HL-60 (cell line): ENCODE measurements around the gene CCDC120.

Source experiments
- CTCF ChIP-seq: IDR thresholded peaks from one replicate; pipeline ENCODE4 v1.5.1; 2011; ENCODE audit warnings: low read length, control low read depth, inconsistent platforms; ENCODE audit not compliant: insufficient read depth
- GABPA ChIP-seq: IDR thresholded peaks from 2 replicates; pipeline ENCODE4 v1.6.1; 2012; ENCODE audit warnings: low read depth
- POLR2AphosphoS5 ChIP-seq: IDR thresholded peaks from 2 replicates; pipeline ENCODE4 v1.6.1; 2012; ENCODE audit warnings: low read depth

DNA sequence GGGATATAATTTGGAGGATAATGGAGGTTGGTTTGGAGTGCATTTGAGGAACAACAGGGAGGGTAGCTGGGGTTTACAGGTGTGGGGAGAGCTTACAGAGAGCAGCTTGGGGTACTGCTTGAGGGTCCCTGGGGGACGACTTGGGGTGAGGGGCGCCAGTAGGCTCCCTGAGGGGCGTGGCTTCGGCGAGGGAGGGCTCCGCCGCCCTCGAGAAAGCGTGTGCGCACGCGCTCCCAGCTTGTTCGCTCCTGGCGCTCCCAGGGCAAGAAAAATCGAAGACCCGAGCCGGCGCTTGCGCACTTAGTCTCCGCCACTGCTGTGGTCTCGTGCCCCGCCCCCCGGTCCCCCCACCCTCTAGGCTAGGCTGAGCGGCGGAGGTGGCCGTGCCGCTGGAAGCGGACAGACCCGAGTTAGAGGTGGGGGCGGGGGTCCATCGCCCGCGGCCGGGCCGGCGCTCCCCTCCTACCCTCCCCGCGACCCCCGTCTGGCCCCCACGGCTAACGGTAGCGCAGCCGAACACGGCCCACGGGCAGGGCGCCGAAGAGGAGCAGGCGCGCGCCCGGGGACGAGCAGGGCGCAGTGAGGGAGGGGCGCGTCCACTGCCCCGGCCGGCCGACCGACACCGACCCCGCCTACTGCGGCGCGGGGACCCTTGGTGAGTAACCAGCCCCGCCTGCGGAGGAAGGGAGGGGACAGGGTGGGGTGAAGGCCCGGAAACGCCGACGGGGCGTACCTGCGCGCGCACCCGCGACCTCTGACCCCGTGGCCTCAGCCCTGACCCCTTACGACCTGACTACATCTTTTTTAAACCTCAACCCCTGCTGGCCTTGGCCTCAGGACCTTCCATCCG is 5.4 kb upstream of the CCDC120 start:
- TF ChIP-seq CTCF (no peak), POLR2AphosphoS5 (no peak), GABPA (no peak)
